Right lobe of liver (tissue), 6 donors: ENCODE data around the gene TH. TPM values are rescaled to one million over a fixed set of nuclear protein-coding genes. Genes with fewer than 3 reads are reported as not detected.

Experiments
- ATAC-seq, 4 donors: fragments of 200-7000 bp; cut with Tn5 transposase; one replicate each; pipeline ENCODE4 v1.9.1; 2020; ENCODE audit warnings: mild to moderate bottlenecking in 4 of 4, moderate library complexity in 4 of 4
- DNase-seq, 3 donors: peaks; one replicate each; pipeline ENCODE4 v3.0.0-alpha.2; 2020
- H3K27ac ChIP-seq, 3 donors: fragments of 200-600 bp; one replicate each; pipeline ENCODE4 v1.8.0; 2022
- H3K27me3 ChIP-seq, 2 donors: fragments of 200-600 bp; one replicate each; pipeline ENCODE4 v1.8.0; 2022
- H3K36me3 ChIP-seq, 4 donors: fragments of 200-600 bp; sonication (generic) in 1 of 4; one replicate each; pipeline versions ENCODE4 v1.5.1 to v1.8.0; 2017 to 2022; ENCODE audit warnings: control low read depth in 1 of 4
- H3K4me1 ChIP-seq, 4 donors: fragments of 200-600 bp; sonication (generic) in 1 of 4; one replicate each; pipeline versions ENCODE4 v1.5.1 to v1.8.0; 2017 to 2022; ENCODE audit warnings: control low read depth in 1 of 4
- H3K4me3 ChIP-seq, 3 donors: fragments of 200-600 bp; one replicate each; pipeline ENCODE4 v1.8.0; 2022
- H3K9me3 ChIP-seq, 4 donors: fragments of 200-600 bp; sonication (generic) in 1 of 4; one replicate each; pipeline versions ENCODE4 v1.5.1 to v1.8.0; 2017 to 2022; ENCODE audit warnings: control low read depth in 1 of 4
- POLR2A ChIP-seq: fragments of 450-650 bp; IDR thresholded peaks from one replicate; pipeline ENCODE4 v1.6.1; 2017; ENCODE audit warnings: antibody characterized with exemption, mild to moderate bottlenecking
- WGBS: methylation state at CpG from one replicate; pipeline ENCODE4 v1.1.6; 2018; ENCODE audit warnings: low coverage, low lambda C conversion rate; ENCODE audit not compliant: insufficient coverage; ENCODE audit errors: missing lambda C conversion rate; 5-methylcytosine and 5-hydroxymethylcytosine counted together
- intact Hi-C, 2 donors: fragments of 100-400 bp; cut with DNase I; formaldehyde crosslinking; loops; one replicate each; pipeline versions ENCODE4 v1.11.2 to v1.14.1; 2022
- total RNA-seq, 6 experiments: library from RNA; depleted of rRNA in 2 of 6; stranded (reverse); fragments of >200 nt in 2 of 6; fragmentation: NEBNext Ultra II Directional in 3 of 6; extraction: Animal tissue kit (Norgen Biotek cat#: 25700) in 3 of 6; gene quantifications; one replicate each; pipeline versions ENCODE4 v1.1.0 to v1.2.4, GENCODE V29; 2016 to 2023
- TF ChIP-seq, protein P1 (sequence below), 4 donors: fragments of 200-600 bp in 3 of 4; fragments of 450-650 bp in 1 of 4; IDR thresholded peaks; one replicate each; pipeline versions ENCODE4 v1.5.1 to v1.8.0; 2016 to 2022; ENCODE audit warnings: antibody characterized with exemption in 4 of 4, mild to moderate bottlenecking in 2 of 4
- donor health status: DM: no; HTN: yes; CAD: no.
- donor health status: DM: no; HTN: no; CAD: no.
- donor health status: DM: no; HTN: no; CAD: no.
- donor health status: DM: no; HTN: yes; CAD: no.
- donor health status: DM: no; HTN: yes; CAD: no.

The TH gene
- total RNA-seq, 6 experiments from 2014 or later: 0.51 to 0.64 TPM; not detected in 4

DNA sequence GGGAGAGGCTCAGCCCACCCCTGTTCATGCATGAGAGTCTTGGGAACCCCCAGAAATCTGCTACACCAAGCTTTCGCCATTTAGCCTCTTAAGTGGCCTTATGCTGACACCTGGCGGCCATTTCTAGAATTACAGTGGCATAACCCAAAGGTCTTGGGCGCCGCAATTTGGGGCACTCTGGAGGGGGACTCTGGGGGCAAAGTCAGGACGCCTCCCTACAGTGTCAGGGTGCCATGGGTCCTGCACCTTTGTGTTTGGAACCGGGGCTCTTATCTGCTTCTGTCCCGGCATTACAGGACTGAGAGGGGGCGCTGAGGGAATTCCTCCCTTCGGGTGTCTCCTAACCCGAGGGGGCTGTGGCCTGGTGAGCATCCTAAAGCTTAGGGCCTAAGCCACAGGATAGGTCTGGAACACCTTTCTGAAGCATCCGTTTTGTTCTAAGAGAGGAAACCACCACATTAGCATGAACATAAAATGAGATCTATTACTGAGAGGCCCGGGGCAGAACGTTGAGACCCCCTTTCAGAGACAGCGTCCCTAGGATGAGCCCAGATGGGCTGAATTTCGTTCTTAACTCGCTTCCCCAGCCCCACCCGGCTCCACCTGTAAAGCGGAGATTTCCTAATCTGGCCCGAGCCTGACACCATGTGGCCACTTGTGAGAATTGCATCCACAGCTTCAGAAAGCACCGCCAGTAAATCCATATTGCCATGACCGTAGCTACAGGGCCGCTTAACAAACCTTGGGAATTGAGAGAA is 19.9 kb downstream of the TH start:
- peak overlapping the region in 1 of 3 donors; percentile 33 for H3K27ac ChIP-seq
- intact Hi-C loops: loop anchor here in 1 of 2 donors (10.0 kb wide), 1 partner anchor 317 kb away; the partner anchor contains the start of genes SYT8 and TNNI2
- 3% methylated on average over 15 of the region's 22 CpGs for WGBS
- no peaks in the 10 kb centered on the region for H3K9me3 ChIP-seq
- no peak overlapping the region for H3K4me3 ChIP-seq
- DNase-seq (peak in 2 of 3 donors; percentile 68 to 83), ATAC-seq (peak; percentile 52 to 64 (median 62))
- H3K27me3 ChIP-seq: no peaks in the 10 kb centered on the region
- H3K36me3 ChIP-seq: peaks cover 0 to 23% (median 11%) of the 10 kb centered on the region in 4 donors
- TF ChIP-seq, protein P1, sequence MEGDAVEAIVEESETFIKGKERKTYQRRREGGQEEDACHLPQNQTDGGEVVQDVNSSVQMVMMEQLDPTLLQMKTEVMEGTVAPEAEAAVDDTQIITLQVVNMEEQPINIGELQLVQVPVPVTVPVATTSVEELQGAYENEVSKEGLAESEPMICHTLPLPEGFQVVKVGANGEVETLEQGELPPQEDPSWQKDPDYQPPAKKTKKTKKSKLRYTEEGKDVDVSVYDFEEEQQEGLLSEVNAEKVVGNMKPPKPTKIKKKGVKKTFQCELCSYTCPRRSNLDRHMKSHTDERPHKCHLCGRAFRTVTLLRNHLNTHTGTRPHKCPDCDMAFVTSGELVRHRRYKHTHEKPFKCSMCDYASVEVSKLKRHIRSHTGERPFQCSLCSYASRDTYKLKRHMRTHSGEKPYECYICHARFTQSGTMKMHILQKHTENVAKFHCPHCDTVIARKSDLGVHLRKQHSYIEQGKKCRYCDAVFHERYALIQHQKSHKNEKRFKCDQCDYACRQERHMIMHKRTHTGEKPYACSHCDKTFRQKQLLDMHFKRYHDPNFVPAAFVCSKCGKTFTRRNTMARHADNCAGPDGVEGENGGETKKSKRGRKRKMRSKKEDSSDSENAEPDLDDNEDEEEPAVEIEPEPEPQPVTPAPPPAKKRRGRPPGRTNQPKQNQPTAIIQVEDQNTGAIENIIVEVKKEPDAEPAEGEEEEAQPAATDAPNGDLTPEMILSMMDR (IDR thresholded peaks at IDR 0.05): peak; percentile 63 to 93 (median 68)
- no peak for TF ChIP-seq POLR2A
- peaks cover 0 to 62% (median 21%) of the 10 kb centered on the region in 4 donors for H3K4me1 ChIP-seq

DNA sequence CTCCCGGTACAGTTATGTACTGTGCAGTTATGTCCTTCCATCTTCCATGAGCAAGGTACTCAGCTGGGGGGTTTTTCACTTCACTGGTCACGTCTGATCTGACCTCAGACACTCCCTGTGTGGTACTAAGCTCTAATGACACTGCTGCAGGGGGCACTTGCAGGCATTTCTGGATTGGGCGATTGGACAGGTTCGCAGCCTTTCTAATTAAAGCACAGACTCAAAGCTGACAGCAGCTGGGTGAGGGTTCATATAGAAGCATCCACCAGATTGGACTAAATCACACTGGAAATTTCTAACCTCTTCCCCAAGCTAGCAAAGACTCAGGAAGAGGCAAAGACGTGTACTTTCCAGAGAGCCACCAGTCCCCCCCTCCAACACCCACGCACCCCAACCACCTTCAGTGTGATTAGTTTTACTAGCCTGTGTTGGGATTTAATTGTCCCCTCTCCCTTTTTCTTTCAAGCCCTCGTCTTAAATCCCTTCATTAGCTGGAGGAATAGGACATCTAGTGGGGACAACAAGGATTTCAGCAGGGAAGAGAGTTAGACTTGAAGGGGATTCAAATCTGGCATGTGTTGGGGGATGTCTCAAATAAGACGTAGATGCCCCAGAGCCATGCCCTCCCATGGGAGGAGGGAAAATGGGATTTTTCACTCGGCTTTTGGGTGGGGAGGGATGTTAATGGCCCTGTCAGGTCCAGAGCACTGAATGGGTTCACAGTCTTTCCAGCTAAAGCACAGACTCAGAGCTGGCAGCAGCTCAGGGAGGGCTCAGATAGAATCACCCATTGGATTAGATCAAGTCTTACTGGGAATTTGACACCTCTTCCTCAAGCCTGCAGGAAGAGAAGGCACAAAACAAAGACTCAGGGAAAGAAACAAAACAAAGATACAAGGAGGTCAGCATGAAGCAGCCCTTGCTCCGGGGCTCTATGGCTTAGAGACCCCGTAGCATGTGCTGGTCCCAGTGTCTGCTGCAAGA is 21.5 kb downstream of the TH start:
- intact Hi-C loops: loop anchor here (10.0 kb wide), 2 partner anchors 275 to 315 kb away; partner anchors contain the start of genes SYT8 (in 1 of the 2) and TNNI2 (in 1 of the 2)
- Histone ChIP-seq H3K4me1 (peaks cover 0 to 52% (median 21%) of the 10 kb centered on the region in 4 donors), H3K27me3 (no peaks in the 10 kb centered on the region), H3K27ac (no peak overlapping the region), H3K9me3 (no peaks in the 10 kb centered on the region), H3K4me3 (no peak overlapping the region), H3K36me3 (peaks cover 0 to 33% (median 15%) of the 10 kb centered on the region in 4 donors)
- TF ChIP-seq, protein P1 (IDR thresholded peaks at IDR 0.05): peak in 3 of 4 donors; percentile 11 to 15 (median 15)
- TF ChIP-seq POLR2A: no peak
- ATAC-seq: no peak
- WGBS: 38% methylated on average over 8 of the region's 11 CpGs
- no peak for DNase-seq

DNA sequence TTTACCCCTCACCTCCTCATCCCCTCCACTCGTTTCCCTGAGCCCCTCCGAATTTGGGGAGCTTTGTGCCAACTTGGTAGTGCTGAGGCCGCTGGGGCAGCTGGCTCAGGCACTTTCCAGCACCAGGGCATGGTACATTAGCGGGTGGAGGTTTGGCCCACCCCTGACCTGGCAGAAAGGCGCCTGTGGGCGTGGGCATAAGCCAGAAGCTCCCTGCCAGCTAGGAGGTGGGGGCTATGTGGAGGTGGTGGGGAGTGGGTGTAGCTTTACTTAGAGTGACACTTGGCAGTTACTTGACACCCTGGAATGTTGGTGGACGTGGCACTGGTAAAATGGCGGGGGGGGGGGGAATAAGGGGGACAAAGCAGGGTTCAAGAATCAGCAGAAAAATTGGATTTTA is 22.2 kb downstream of the TH start:
- 28% methylated on average over 4 of the region's 8 CpGs for WGBS
- Histone ChIP-seq H3K4me1 (peaks cover 0 to 45% (median 17%) of the 10 kb centered on the region in 4 donors), H3K27me3 (no peaks in the 10 kb centered on the region), H3K36me3 (peaks cover 0 to 33% (median 15%) of the 10 kb centered on the region in 4 donors), H3K4me3 (no peak overlapping the region), H3K27ac (no peak overlapping the region), H3K9me3 (no peaks in the 10 kb centered on the region)
- DNase-seq (no peak), ATAC-seq (no peak)
- TF ChIP-seq, protein P1 (IDR thresholded peaks at IDR 0.05): no peak
- no peak for TF ChIP-seq POLR2A
- intact Hi-C loops: loop anchor here in 1 of 2 donors (10.0 kb wide), 1 partner anchor 275 kb away; no protein-coding TSS in a partner anchor

DNA sequence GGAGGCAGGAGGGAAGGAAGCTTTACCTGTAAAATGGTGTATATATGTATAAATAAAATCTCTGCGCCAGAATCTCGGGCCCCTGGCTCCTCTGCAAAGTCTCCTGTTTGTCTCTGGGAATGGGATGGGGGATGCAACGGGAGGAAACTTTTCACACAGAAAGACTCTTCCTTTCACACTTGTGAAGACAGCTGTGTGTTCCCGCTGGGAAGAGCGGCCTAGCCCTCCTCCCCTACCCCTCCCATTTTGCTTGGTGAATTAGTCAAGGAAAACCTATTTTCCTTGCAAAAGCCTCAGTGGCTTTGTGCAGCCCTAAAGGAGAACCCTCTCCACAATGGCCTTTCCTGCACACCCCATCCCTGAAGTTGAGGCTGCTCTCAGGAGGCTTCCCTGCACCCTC is 23.0 kb downstream of the TH start:
- H3K4me1 ChIP-seq: peaks cover 0 to 36% (median 14%) of the 10 kb centered on the region in 4 donors
- no peaks in the 10 kb centered on the region for H3K9me3 ChIP-seq
- DNase-seq (no peak), ATAC-seq (no peak)
- TF ChIP-seq POLR2A: no peak
- TF ChIP-seq, protein P1 (IDR thresholded peaks at IDR 0.05): no peak
- intact Hi-C loops: loop anchor here in 1 of 2 donors (10.0 kb wide), 1 partner anchor 274 kb away; no protein-coding TSS in a partner anchor
- WGBS: 48% methylated on average over 3 of the region's 5 CpGs
- H3K27me3 ChIP-seq: no peaks in the 10 kb centered on the region
- H3K27ac ChIP-seq: no peak overlapping the region
- H3K4me3 ChIP-seq: no peak overlapping the region
- peaks cover 0 to 33% (median 15%) of the 10 kb centered on the region in 4 donors for H3K36me3 ChIP-seq
